HK-2 (cell line): ENCODE data around the gene HOXB6.

Experiments
- DNase-seq: peaks from one replicate; pipeline ENCODE4 v3.0.0-alpha.2; 2018; ENCODE audit not compliant: unreplicated experiment

The HOXB6 gene

DNA sequence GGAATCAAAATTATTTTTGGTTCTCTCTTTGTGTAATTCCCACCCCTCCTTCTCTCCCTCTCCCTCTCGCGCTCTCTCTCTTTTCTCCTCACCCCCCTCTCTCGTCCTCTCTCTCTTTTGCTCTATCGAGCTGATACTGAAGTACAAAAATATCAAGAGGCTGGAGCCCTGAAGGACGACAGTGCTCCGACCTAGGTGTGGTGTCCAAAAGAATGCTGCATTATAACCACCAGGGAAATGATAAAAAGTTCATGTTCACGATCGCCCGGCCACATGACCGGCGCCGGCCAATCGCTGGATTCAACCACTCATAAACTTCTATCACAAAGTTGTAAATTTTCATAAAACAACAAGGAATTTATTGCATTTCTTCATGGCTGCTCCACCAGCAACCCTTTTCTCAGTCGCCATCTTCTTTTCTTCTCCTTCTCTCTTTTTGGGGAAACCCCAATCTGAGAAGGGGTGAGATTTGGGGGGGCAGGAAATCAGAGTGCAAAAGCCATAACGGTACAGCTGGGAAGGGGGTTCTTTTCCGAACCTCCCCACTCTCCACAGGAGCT, at the start of gene HOXB6:
TSS of gene HOXB6 (minus strand) at position 217 of the 560 bp plus-strand sequence. CDS start 6,836 bp downstream, outside the sequence.
- peak; percentile 62 for DNase-seq

DNA sequence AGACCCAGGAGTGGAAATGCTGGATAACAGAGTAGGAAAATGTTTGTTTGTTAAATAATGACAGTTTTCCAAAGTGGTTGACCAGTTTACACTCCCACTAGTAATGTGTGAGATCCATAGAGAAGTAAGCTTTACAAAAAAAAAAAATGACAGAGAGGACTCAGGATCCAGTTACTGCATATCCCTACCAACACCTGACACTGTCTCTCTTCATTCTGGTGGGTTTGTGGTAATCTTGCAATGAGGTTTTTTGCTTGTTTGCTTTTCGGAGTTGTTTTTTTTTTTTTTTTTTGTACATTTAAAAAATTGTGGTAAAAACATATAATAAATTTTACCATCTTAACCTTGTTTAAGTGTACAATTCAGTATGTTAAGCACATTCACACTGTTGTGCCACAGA, 45.0 kb upstream of the HOXB6 start:
- DNase-seq, result no peak

GRCh38 chr17:48647963-48648245, 43.1 kb upstream of the HOXB6 start:
- no peak for DNase-seq

DNA sequence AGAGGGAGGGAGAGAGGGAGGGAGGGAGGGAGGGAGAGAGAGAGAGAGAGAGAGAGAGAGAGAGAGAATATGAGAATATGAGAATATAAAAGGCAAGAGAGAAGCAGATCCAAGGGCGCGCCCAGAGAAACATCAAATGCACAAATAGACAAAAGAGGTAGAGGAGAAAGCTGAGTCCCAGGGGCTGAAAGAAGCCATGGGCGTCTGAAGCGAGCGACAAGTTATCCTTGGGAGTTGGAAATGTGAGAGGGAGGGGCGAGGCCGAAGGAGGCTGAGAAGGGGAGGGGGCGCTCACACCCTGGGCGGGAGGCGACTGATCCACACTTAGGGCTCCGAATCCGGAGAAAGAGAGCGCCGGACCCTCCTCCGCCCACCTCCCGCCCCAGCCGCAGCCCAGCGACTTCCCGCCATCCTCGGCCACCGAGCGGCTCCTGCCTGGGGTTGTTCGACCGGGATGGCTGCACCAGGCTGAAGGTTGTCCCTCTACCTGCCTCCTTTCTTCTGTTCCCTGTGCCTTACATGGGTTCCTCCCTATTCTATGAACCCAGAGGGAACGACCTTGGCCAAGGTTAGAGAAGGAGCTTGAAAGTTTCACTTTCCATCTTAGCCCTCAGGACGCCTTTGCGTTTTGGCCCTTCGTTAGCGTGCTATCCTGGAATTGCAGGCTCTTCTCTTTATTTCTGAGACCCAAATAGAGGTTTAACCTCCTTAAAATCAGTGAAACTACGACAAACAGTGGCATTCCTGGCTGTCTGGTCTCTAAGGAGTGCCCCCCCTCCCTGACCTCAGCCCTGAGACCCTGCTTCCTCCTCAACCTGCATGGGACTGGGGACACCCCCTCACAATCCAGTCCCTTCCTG, 42.5 kb upstream of the HOXB6 start:
- DNase-seq, result peak; percentile 60

DNA sequence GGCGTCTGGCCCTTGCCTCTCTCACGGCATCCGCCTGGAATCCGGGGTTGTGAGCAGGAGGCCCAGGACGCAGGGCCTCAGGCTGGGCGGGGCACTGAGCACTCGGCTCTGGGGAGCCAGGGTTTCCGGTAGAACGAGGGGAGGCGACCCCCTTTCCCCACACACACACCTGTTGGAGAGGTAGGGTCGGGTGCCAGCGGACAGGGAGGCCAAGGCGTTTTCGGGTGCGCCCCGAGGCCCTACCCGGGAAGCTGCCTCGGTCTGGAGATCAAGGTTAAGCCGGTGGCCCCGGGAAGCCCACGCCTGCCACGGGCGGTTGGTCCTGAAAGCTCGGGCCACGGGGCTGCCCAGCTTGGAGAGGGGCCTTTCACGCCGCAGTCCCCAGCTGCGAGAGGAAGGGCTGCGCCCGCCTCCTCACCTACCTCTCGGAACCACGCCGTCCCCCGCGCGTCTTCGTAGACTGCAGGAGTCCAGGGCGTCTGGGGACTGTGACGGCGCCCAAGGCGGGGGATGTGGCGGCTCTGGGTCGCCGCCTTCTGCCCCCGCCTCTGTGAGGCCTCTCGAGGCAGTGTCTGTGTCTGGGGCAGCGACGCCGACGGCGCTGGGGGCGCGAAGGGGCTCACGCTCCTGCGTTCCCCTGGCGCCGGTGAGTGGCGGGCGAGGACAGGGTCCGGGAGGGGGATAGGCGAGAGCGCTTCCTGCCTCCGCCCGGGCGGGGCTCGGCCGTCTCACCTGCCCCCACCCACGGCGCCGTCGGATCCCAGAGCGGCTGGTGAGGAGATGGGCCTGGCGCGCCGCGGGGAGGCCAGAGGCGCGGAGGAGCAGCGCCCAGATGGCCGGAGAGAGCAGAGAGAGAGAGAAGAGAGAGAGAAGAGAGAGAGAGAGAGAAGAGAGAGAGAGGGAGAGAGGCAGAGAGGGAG, 41.7 kb upstream of the HOXB6 start:
- peak; percentile 91 for DNase-seq

- DNase-seq, result no peak
These were observed 40.9 kb upstream of the HOXB6 start for GRCh38 chr17:48645639-48646182.

DNA sequence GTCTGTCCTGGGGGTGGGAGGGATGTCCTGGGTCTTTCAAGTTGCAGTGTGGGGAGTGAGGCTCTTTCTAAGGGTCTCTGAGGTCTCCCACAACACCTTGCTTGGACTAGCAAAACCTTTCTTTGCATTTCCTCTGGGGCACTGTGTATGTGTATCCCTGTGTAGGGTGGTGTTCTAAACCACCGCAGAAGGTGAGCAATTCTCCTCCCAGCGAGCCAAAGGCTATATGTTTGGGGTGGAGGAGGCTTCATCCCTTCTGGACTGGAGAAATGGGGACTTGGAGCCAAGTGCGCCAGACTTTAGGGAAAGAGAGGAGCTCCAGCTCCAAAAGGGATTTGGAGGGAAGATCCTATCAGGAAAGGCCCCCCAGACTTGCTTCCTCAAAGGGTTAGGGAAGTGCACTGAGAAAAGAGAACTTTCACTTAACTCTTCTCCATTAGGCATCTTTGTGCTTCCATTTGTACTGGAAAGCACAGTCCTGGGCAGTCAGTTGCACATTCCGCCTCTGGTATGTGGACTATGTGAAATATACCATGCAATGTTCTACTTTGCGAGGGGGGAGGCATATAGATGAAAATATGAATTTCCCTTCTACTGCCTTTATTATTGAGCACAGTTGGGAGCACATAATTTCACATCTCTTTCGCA, 40.2 kb upstream of the HOXB6 start:
- no peak for DNase-seq

- no peak for DNase-seq
These were observed 39.4 kb upstream of the HOXB6 start for GRCh38 chr17:48644159-48644558.

GRCh38 chr17:48643697-48644012, 38.9 kb upstream of the HOXB6 start:
- DNase-seq, result no peak

- no peak for DNase-seq
These were observed 38.3 kb upstream of the HOXB6 start for GRCh38 chr17:48642843-48643696.

DNA sequence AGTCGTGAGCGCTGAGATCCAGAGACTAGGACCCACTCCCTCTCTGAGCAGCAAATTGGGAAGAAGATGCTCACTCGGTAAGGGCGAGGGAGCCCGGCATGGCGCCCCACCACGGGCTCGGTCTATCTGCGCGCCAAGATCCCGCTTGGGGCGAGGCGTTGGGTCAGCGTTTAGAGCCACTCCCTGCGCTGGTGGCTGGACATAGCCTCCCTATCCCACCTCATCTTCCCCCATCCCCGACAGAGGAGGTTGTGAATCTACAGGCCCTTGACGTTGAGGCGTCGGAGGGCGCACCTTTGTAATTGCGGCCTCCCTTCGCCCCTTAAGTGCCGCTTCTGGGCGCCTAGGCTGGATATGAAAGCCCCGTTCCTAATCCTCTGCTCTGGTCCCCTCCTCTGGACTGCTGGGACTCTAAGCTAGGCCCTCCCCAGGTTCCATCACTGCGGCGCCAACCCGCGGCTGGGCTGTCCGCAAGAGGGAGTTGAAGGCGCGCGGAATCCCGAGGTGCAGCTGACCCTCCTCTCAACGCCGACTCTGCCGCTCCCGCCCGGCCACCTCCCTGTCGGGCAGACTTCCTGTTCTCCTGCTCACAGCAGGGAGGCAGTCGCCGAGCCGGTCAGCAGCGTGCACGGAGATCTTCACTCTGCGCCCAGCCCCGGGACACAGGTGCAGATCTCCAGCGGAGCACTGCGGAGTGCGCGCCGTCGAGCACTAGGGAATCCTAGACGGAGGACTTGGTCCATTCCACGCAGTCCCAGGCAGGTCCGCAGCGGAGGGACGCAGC, 37.5 kb upstream of the HOXB6 start:
- no peak for DNase-seq

- no peak for DNase-seq
These were observed 36.8 kb upstream of the HOXB6 start for GRCh38 chr17:48641541-48642058.

DNA sequence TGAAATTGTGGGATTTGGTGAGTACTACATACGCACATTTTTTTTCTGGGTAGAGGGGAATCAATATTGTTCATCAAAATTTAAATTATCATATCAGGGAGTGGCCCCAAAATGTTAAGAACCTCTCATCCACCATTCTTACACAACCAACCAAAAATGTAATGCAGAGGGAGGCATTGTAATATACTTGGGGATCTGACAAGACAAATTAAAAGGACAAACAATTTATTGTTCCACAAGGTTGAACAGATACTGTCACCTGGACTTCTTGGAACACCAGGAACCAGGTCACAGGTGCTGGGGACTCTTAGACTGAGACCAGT, 36.0 kb upstream of the HOXB6 start:
- no peak for DNase-seq

GRCh38 chr17:48639982-48640857, 35.4 kb upstream of the HOXB6 start:
- no peak for DNase-seq

DNA sequence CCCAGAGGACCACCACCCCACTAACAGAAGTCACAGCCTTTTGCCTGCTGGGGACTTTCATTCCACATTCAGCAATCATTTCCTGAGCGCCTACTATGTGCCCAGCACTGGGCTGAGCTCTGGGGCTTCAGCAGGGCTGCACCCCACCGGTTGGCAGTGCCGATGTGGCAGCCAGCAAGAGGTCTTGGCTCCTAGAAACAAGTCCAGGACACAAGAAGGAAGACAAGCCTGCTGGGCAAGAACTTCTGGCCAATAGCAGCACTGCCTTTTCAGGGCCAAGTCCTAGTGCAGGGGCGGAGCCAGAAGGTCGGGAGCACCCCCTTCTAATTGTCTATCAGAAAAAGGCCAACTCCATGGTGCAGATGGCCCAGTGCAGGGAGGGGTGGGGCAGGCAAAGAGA, 34.4 kb upstream of the HOXB6 start:
- DNase-seq, result no peak

GRCh38 chr17:48637323-48638260, 32.8 kb upstream of the HOXB6 start:
- DNase-seq, result no peak

DNA sequence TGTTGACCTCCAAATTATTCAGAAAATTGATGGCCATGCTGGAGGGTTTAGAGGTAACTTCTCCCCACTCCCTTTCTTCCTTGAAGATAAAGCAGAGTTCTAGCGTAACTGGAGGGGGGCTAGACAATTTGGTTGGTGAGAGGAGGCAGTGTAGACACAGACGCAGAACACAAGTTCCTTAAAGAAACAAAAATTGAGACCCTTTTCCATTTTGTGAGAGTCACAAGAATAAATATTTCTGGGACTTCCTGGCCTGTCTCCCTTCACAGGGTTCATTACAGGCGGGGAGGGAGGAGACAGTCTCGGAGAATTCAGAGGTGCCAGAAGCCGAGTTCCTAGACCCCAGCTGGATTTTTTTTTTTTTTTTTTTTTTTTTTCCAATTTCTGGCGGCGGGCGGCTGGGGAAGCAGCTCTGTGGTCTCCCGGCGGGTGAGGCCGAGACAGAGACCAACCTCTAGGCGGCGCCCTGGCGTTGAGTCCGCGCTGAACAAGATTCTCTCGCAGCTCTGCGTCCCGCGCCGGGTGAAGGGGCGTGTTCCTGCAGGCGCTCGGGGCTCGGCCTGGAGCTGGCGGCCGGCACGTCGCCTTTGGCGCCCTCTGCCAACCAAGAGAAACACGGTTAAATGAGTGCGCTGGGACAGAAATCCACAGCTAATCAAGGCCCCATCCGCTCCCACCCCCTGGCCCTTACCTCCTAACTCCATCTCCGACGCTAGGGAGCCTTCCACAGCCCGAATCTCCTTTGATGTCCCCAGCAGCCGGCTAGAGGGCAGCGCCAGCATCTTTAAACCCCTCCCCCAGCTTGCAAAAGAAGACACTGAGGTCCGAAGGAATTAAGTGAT, 31.6 kb upstream of the HOXB6 start:
- DNase-seq, result no peak
